Vagina (tissue), 2 donors: ENCODE measurements around the gene ADK.
"Not testable (repeated sequence)": the region's sequence is repeated elsewhere in the genome, so short reads cannot be mapped to it uniquely, and the experiment has no call there.

Experiments
- POLR2A ChIP-seq, 2 donors: fragments of 450-650 bp; IDR thresholded peaks; one replicate each; pipeline ENCODE4 v1.6.1; 2017; ENCODE audit warnings: antibody characterized with exemption in 2 of 2, mild to moderate bottlenecking in 2 of 2, moderate library complexity in 2 of 2
- TF ChIP-seq, protein P1 (sequence below), 3 experiments: fragments of 450-650 bp in 2 of 3; fragments of 200-600 bp in 1 of 3; sonication (generic) in 1 of 3; IDR thresholded peaks; one replicate each; pipeline ENCODE4 v1.5.1; 2017 to 2019; ENCODE audit warnings: antibody characterized with exemption in 3 of 3, mild to moderate bottlenecking in 2 of 3, moderate library complexity in 2 of 3

DNA sequence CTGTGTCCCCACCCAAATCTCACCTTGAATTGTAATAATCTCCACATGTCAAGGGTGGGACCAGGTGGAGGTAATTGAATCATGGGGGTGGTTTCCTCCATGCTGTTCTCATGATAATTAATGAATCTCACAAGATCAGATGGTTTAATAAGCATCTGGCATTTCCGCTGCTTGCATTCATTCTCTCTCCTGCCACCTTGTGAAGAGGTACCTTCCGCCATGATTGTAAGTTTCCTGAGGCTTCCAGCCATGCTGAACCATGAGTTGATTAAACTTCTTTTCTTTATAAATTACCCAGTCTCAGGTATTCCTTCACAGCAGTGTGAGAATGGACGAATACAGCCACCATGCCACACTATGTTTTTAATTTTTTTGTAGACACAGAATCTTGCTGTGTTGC is 345.3 kb downstream of the ADK start:
- TF ChIP-seq, protein P1, sequence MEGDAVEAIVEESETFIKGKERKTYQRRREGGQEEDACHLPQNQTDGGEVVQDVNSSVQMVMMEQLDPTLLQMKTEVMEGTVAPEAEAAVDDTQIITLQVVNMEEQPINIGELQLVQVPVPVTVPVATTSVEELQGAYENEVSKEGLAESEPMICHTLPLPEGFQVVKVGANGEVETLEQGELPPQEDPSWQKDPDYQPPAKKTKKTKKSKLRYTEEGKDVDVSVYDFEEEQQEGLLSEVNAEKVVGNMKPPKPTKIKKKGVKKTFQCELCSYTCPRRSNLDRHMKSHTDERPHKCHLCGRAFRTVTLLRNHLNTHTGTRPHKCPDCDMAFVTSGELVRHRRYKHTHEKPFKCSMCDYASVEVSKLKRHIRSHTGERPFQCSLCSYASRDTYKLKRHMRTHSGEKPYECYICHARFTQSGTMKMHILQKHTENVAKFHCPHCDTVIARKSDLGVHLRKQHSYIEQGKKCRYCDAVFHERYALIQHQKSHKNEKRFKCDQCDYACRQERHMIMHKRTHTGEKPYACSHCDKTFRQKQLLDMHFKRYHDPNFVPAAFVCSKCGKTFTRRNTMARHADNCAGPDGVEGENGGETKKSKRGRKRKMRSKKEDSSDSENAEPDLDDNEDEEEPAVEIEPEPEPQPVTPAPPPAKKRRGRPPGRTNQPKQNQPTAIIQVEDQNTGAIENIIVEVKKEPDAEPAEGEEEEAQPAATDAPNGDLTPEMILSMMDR (IDR thresholded peaks at IDR 0.05) = not testable (repeated sequence)
- not testable (repeated sequence) for TF ChIP-seq POLR2A (IDR thresholded peaks at IDR 0.05)
